CD14-positive monocyte (primary cell): ENCODE measurements around the gene SSR2. TPM values are rescaled to one million over a fixed set of nuclear protein-coding genes. Genes with fewer than 3 reads are reported as not detected.

Experiments used
- DNase-seq, 3 donors: peaks; one replicate each; pipeline ENCODE4 v3.0.0-alpha.2; 2011 to 2022
- H2AFZ ChIP-seq: 2 replicates; pipeline ENCODE4 v1.6.0; 2012; ENCODE audit warnings: mild to moderate bottlenecking, low read depth, low read length, inconsistent platforms; ENCODE audit not compliant: insufficient read depth, poor library complexity, severe bottlenecking
- H3K27ac ChIP-seq, 2 donors: 1 replicate in 1 of 2; 2 replicates in 1 of 2; pipeline ENCODE4 v1.5.1; 2012 to 2013; ENCODE audit warnings: low read length in 2 of 2, control low read depth in 1 of 2, inconsistent platforms in 1 of 2, low read depth in 1 of 2, mild to moderate bottlenecking in 1 of 2
- H3K27me3 ChIP-seq, 2 donors: one replicate each; pipeline versions ENCODE4 v1.6.0 to v1.6.1; 2011 to 2013; ENCODE audit warnings: low read length in 2 of 2; ENCODE audit not compliant: control insufficient read depth in 2 of 2, insufficient read depth in 2 of 2
- H3K36me3 ChIP-seq, 2 donors: replicated peaks in 1 of 2; 1 replicate in 1 of 2; 2 replicates in 1 of 2; pipeline versions ENCODE4 v1.5.1 to v1.6.1; 2012 to 2013; ENCODE audit warnings: low read length in 2 of 2, control low read depth in 1 of 2, inconsistent platforms in 1 of 2, mild to moderate bottlenecking in 1 of 2; ENCODE audit not compliant: insufficient read depth in 2 of 2, control insufficient read depth in 1 of 2
- H3K4me1 ChIP-seq, 2 donors: 1 replicate in 1 of 2; 2 replicates in 1 of 2; pipeline versions ENCODE4 v1.5.1 to v1.6.1; 2012 to 2013; ENCODE audit warnings: low read length in 2 of 2, control low read depth in 1 of 2, inconsistent platforms in 1 of 2, mild to moderate bottlenecking in 1 of 2, moderate library complexity in 1 of 2; ENCODE audit not compliant: insufficient read depth in 2 of 2, control insufficient read depth in 1 of 2
- H3K4me2 ChIP-seq: replicated peaks from 2 replicates; pipeline ENCODE3; 2012; ENCODE audit warnings: low read length, moderate library complexity, mild to moderate bottlenecking; ENCODE audit not compliant: poor library complexity, severe bottlenecking; ENCODE audit errors: extremely low read depth
- H3K4me3 ChIP-seq, 3 experiments: fragments of 200-600 bp in 1 of 3; sonication (generic) in 1 of 3; replicated peaks in 1 of 3; 1 replicate in 2 of 3; 2 replicates in 1 of 3; pipeline ENCODE4 v1.5.1; 2011 to 2013; ENCODE audit warnings: low read length in 3 of 3, mild to moderate bottlenecking in 3 of 3, control low read depth in 2 of 3, low read depth in 2 of 3, inconsistent platforms in 1 of 3, moderate library complexity in 1 of 3
- H3K79me2 ChIP-seq: 2 replicates; pipeline ENCODE4 v1.6.0; 2012; ENCODE audit warnings: mild to moderate bottlenecking, control low read depth, inconsistent platforms, low read length, moderate library complexity; ENCODE audit not compliant: insufficient read depth
- H3K9ac ChIP-seq: 2 replicates; pipeline ENCODE4 v1.6.0; 2017; ENCODE audit warnings: low read length, mild to moderate bottlenecking; ENCODE audit not compliant: insufficient read depth, poor library complexity, severe bottlenecking
- H3K9me3 ChIP-seq, 2 donors: replicated peaks in 1 of 2; 1 replicate in 1 of 2; 2 replicates in 1 of 2; pipeline versions ENCODE4 v1.5.1 to v1.6.1; 2012 to 2013; ENCODE audit warnings: low read length in 2 of 2, control low read depth in 1 of 2; ENCODE audit not compliant: control insufficient read depth in 1 of 2, insufficient read depth in 1 of 2
- H4K20me1 ChIP-seq: 2 replicates; pipeline ENCODE4 v1.6.0; 2012; ENCODE audit warnings: mild to moderate bottlenecking, low read length, control low read depth, moderate library complexity; ENCODE audit not compliant: insufficient read depth
- H3K27ac Mint-ChIP-seq, 7 donors: one replicate each; pipeline ENCODE4 v1.8.0; 2020; ENCODE audit warnings: mild to moderate bottlenecking in 7 of 7, mixed read lengths in 7 of 7, moderate library complexity in 6 of 7, inconsistent platforms in 2 of 7
- H3K27me3 Mint-ChIP-seq, 3 donors: one replicate each; pipeline ENCODE4 v1.8.0; 2021 to 2022; ENCODE audit warnings: low read depth in 3 of 3, mild to moderate bottlenecking in 3 of 3, mixed read lengths in 3 of 3, moderate library complexity in 3 of 3, inconsistent platforms in 1 of 3
- H3K36me3 Mint-ChIP-seq, 2 donors: one replicate each; pipeline ENCODE4 v1.8.0; 2020; ENCODE audit warnings: mixed read lengths in 2 of 2, inconsistent platforms in 1 of 2, mild to moderate bottlenecking in 1 of 2
- H3K4me1 Mint-ChIP-seq: one replicate; pipeline ENCODE4 v1.8.0; 2020; ENCODE audit warnings: mild to moderate bottlenecking, mixed read lengths
- H3K4me3 Mint-ChIP-seq, 2 donors: one replicate each; pipeline ENCODE4 v1.8.0; 2020; ENCODE audit warnings: mild to moderate bottlenecking in 2 of 2, mixed read lengths in 2 of 2, moderate library complexity in 1 of 2
- H3K9me3 Mint-ChIP-seq, 7 donors: one replicate each; pipeline ENCODE4 v1.8.0; 2020 to 2022; ENCODE audit warnings: mixed read lengths in 7 of 7, mild to moderate bottlenecking in 6 of 7, moderate library complexity in 6 of 7, inconsistent platforms in 2 of 7
- whole genome bisulfite sequencing: methylation state at CpG from one replicate; pipeline ENCODE4 v1.1.5; 2013; ENCODE audit warnings: missing lambda C conversion rate; ENCODE audit not compliant: insufficient coverage; 5-methylcytosine and 5-hydroxymethylcytosine counted together
- intact Hi-C, 2 donors: fragments of 100-400 bp; cut with micrococcal nuclease; formaldehyde crosslinking; loops; one replicate each; pipeline versions ENCODE4 v1.15.0 to v1.15.1; 2023
- polyA plus RNA-seq, 3 donors: library from polyadenylated mRNA; depleted of rRNA in 1 of 3; unstranded in 2 of 3; stranded (reverse) in 1 of 3; fragments of 300-500 nt in 2 of 3; fragments of >200 nt in 1 of 3; fragmentation: Illumina TruSeq in 2 of 3; gene quantifications; 1 replicate in 2 of 3; 2 replicates in 1 of 3; pipeline ENCODE4 v1.2.3, GENCODE V29; 2012 to 2021
- TF ChIP-seq, protein P1 (sequence below): fragments of 200-600 bp; IDR thresholded peaks from one replicate; pipeline ENCODE4 v1.8.0; 2022; ENCODE audit warnings: antibody characterized with exemption, mild to moderate bottlenecking

The SSR2 gene
- polyA plus RNA-seq, 3 donors: 374 to 614 (median 414) TPM

DNA sequence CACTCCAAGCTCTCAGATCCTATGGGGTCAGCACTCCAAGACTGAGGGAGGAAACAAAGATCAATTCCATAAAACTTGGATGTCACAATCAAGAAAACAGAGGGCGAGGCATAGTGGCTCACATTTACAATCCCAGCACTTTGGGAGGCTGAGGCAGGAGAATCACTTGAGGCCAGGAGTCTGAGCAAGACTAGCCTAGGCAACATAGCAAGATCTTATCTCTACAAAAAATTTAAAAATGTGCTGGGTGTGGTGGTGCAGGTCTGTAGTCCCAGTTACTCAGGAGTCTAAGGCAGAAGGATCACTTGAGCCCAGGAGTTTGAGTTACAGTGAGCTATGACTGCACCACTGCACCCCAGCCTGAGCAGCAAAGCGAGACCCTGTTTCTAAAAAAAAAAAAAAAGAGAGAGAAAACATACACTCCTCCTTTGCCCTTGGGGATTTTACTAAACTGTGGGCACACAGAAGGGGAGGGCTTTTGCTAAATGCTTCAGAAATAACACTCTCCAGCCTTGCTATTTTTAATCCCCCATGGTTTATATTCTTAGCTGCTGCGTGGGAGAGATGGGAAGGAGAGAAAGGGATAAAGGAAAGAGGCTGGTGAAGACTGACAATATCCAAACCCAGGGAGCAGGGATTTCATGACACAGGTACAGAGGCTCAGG is 60.5 kb downstream of the SSR2 start:
- Histone ChIP-seq H3K4me1 (peaks cover 35 to 37% of the 10 kb centered on the region in 2 donors), H2AFZ (no peak overlapping the region), H3K4me2 (no peak overlapping the region), H3K4me3 (no peak overlapping the region), H3K9ac (no peak overlapping the region), H3K27me3 (no peaks in the 10 kb centered on the region), H4K20me1 (peaks cover 96% of the 10 kb centered on the region), H3K36me3 (peaks cover 94 to 99% of the 10 kb centered on the region in 2 donors), H3K79me2 (peaks cover 97% of the 10 kb centered on the region), H3K27ac (peak overlapping the region in 1 of 2 donors; percentile 93), H3K9me3 (no peaks in the 10 kb centered on the region)
- Mint-ChIP-seq H3K4me3 (no peak overlapping the region), H3K9me3 (no peaks in the 10 kb centered on the region), H3K36me3 (peaks cover 78 to 96% of the 10 kb centered on the region in 2 donors), H3K4me1 (peaks cover 32% of the 10 kb centered on the region), H3K27me3 (no peaks in the 10 kb centered on the region), H3K27ac (peak overlapping the region; percentile 54 to 98 (median 94))
- DNase-seq: no peak
- WGBS: 100% methylated on average over 1 of the region's 3 CpGs
- TF ChIP-seq, protein P1, sequence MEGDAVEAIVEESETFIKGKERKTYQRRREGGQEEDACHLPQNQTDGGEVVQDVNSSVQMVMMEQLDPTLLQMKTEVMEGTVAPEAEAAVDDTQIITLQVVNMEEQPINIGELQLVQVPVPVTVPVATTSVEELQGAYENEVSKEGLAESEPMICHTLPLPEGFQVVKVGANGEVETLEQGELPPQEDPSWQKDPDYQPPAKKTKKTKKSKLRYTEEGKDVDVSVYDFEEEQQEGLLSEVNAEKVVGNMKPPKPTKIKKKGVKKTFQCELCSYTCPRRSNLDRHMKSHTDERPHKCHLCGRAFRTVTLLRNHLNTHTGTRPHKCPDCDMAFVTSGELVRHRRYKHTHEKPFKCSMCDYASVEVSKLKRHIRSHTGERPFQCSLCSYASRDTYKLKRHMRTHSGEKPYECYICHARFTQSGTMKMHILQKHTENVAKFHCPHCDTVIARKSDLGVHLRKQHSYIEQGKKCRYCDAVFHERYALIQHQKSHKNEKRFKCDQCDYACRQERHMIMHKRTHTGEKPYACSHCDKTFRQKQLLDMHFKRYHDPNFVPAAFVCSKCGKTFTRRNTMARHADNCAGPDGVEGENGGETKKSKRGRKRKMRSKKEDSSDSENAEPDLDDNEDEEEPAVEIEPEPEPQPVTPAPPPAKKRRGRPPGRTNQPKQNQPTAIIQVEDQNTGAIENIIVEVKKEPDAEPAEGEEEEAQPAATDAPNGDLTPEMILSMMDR: no peak
- intact Hi-C loops: loop anchor here in 1 of 2 donors (2.0 kb wide), 1 partner anchor 13 kb away; no protein-coding TSS in a partner anchor

Other genes starting within 250 kb of the SSR2 start
- 10 to 100 TPM in 2 of 3 donors, 1 to 10 TPM in 1; 8.5 to 39.5 (median 14.0) TPM for gene GON4L, start 163.7 kb downstream of the SSR2 start, polyA plus RNA-seq
- 10 to 100 TPM in 1 of 3 donors, 1 to 10 TPM in 2; 5.1 to 11.0 (median 9.6) TPM for gene SYT11, start 161.4 kb downstream of the SSR2 start, polyA plus RNA-seq
- 10 to 100 TPM; 57.2 to 76.8 (median 69.6) TPM for gene RIT1, start 109.6 kb downstream of the SSR2 start, polyA plus RNA-seq
- gene KHDC4, start 86.5 kb downstream of the SSR2 start, polyA plus RNA-seq: 10 to 100 TPM in 1 of 3 donors, 1 to 10 TPM in 2; 3.4 to 22.0 (median 3.5) TPM
- gene RXFP4, start 79.3 kb downstream of the SSR2 start, polyA plus RNA-seq: under 1 TPM in 1 of 3 donors, not detected in 2; 0.08 TPM
- gene ARHGEF2, start 42.4 kb downstream of the SSR2 start, polyA plus RNA-seq: 100 to 1,000 TPM in 1 of 3 donors, 10 to 100 TPM in 2; 15.4 to 271 (median 18.6) TPM
- gene UBQLN4, start 32.8 kb upstream of the SSR2 start, polyA plus RNA-seq: 10 to 100 TPM in 1 of 3 donors, 1 to 10 TPM in 2; 2.3 to 15.9 (median 2.9) TPM
- 100 to 1,000 TPM in 2 of 3 donors, 10 to 100 TPM in 1; 99.8 to 227 (median 210) TPM for gene LAMTOR2, start 33.8 kb upstream of the SSR2 start, polyA plus RNA-seq
- gene RAB25, start 40.2 kb upstream of the SSR2 start, polyA plus RNA-seq: under 1 TPM in 1 of 3 donors, not detected in 2; 0.23 TPM
- not detected for gene MEX3A, start 61.5 kb upstream of the SSR2 start, polyA plus RNA-seq
- gene LMNA, start 93.8 kb upstream of the SSR2 start, polyA plus RNA-seq: 10 to 100 TPM; 16.5 to 45.5 (median 24.7) TPM
- 100 to 1,000 TPM in 2 of 3 donors, 10 to 100 TPM in 1; 72.3 to 121 (median 116) TPM for gene SEMA4A, start 132.6 kb upstream of the SSR2 start, polyA plus RNA-seq
- 10 to 100 TPM; 17.1 to 28.8 (median 24.1) TPM for gene SLC25A44, start 173.2 kb upstream of the SSR2 start, polyA plus RNA-seq
- 10 to 100 TPM; 83.7 to 90.4 (median 86.1) TPM for gene PMF1, start 192.1 kb upstream of the SSR2 start, polyA plus RNA-seq
- gene BGLAP, start 221.2 kb upstream of the SSR2 start, polyA plus RNA-seq: 1 to 10 TPM in 1 of 3 donors, not detected in 2; 2.2 TPM
- 1 to 10 TPM in 1 of 3 donors, not detected in 2; 7.7 TPM for gene PAQR6, start 227.1 kb upstream of the SSR2 start, polyA plus RNA-seq